ENCODE data around the gene FHIP1A. TPM values are rescaled to one million over a fixed set of nuclear protein-coding genes. Genes with fewer than 3 reads are reported as not detected.

Gene FHIP1A
- total RNA-seq, 2 donors from 2014 or later = 18.9 to 29.2 TPM

GRCh38 chr4:151438154-151438553 is 29.2 kb downstream of the FHIP1A start:
- Histone ChIP-seq H3K4me3 (ENCODE audit: low read length) (no peak overlapping the region), H3K36me3 (ENCODE audit: control insufficient read depth, insufficient read depth, low read length) (no peaks in the 10 kb centered on the region), H3K4me1 (ENCODE audit: control insufficient read depth, insufficient read depth, low read length) (no peaks in the 10 kb centered on the region), H3K27ac (ENCODE audit: low read depth, low read length) (no peak overlapping the region), H3K9ac (ENCODE audit: extremely low read depth, low read length, poor library complexity, severe bottlenecking) (no peak overlapping the region), H3K27me3 (ENCODE audit: control insufficient read depth, insufficient read depth, low read length, poor library complexity, severe bottlenecking) (no peaks in the 10 kb centered on the region), H3K9me3 (ENCODE audit: control insufficient read depth, low read length) (no peaks in the 10 kb centered on the region)
- TF ChIP-seq CTCF (conservative IDR thresholded peaks at IDR 0.05) = no peak
- H3K27ac Mint-ChIP-seq = no peak overlapping the region
- H3K36me3 Mint-ChIP-seq (ENCODE audit: low read depth) = no peaks in the 10 kb centered on the region
- no peak for DNase-seq
- H3K27me3 Mint-ChIP-seq (ENCODE audit: insufficient read depth) = no peaks in the 10 kb centered on the region
- no peaks in the 10 kb centered on the region for H3K9me3 Mint-ChIP-seq
- no peak overlapping the region for H3K4me3 Mint-ChIP-seq
- WGBS, 2 experiments (ENCODE audit: insufficient coverage in 1 of 2, insufficient read length in 1 of 2) = 94% methylated on average over 6 of the region's 6 CpGs; no CpG with 5 or more reads in 1 of the 2 experiments
- H3K4me1 Mint-ChIP-seq = peaks cover 17% of the 10 kb centered on the region

GRCh38 chr4:151439320-151439719 is 30.3 kb downstream of the FHIP1A start:
- Mint-ChIP-seq H3K4me3 (no peak overlapping the region), H3K9me3 (no peaks in the 10 kb centered on the region), H3K27ac (no peak overlapping the region), H3K36me3 (ENCODE audit: low read depth) (no peaks in the 10 kb centered on the region), H3K4me1 (peaks cover 21% of the 10 kb centered on the region), H3K27me3 (ENCODE audit: insufficient read depth) (no peaks in the 10 kb centered on the region)
- no peak for DNase-seq
- Histone ChIP-seq H3K4me3 (ENCODE audit: low read length) (no peak overlapping the region), H3K9me3 (ENCODE audit: control insufficient read depth, low read length) (no peaks in the 10 kb centered on the region), H3K9ac (ENCODE audit: extremely low read depth, low read length, poor library complexity, severe bottlenecking) (no peak overlapping the region), H3K36me3 (ENCODE audit: control insufficient read depth, insufficient read depth, low read length) (no peaks in the 10 kb centered on the region), H3K4me1 (ENCODE audit: control insufficient read depth, insufficient read depth, low read length) (no peaks in the 10 kb centered on the region), H3K27ac (ENCODE audit: low read depth, low read length) (no peak overlapping the region), H3K27me3 (ENCODE audit: control insufficient read depth, insufficient read depth, low read length, poor library complexity, severe bottlenecking) (no peaks in the 10 kb centered on the region)
- TF ChIP-seq CTCF (conservative IDR thresholded peaks at IDR 0.05) = no peak

DNA sequence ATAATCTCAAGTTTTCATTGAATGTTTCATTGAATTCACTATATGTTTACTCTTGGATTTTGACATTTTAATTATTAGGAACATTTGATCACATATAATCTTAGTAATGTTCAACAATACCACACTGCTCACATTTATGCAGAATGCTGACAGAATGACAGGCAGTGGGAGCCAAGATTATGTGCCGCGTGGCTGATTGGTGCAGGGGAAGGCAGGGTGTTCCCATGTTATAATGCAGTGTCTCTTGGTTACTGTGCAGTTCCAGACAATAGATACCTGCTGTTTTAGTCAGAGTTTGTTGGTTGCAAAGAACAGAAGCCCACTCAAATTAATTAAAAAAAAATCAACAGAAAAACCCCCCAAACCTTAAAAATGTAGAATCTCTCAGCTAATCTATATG is 33.0 kb downstream of the FHIP1A start:
- Mint-ChIP-seq H3K9me3 (no peaks in the 10 kb centered on the region), H3K27me3 (ENCODE audit: insufficient read depth) (no peaks in the 10 kb centered on the region), H3K27ac (no peak overlapping the region), H3K36me3 (ENCODE audit: low read depth) (no peaks in the 10 kb centered on the region), H3K4me3 (no peak overlapping the region), H3K4me1 (peaks cover 21% of the 10 kb centered on the region)
- no peaks in the 10 kb centered on the region for H3K9me3 ChIP-seq (ENCODE audit: control insufficient read depth, low read length)
- WGBS, 2 experiments (ENCODE audit: insufficient coverage in 1 of 2, insufficient read length in 1 of 2) = 94% methylated on average over 2 of the region's 2 CpGs; no CpG with 5 or more reads in 1 of the 2 experiments
- no peaks in the 10 kb centered on the region for H3K27me3 ChIP-seq (ENCODE audit: control insufficient read depth, insufficient read depth, low read length, poor library complexity, severe bottlenecking)
- H3K9ac ChIP-seq (ENCODE audit: extremely low read depth, low read length, poor library complexity, severe bottlenecking) = no peak overlapping the region
- no peak for TF ChIP-seq CTCF (conservative IDR thresholded peaks at IDR 0.05)
- H3K4me1 ChIP-seq (ENCODE audit: control insufficient read depth, insufficient read depth, low read length) = no peaks in the 10 kb centered on the region
- H3K27ac ChIP-seq (ENCODE audit: low read depth, low read length) = no peak overlapping the region
- no peak overlapping the region for H3K4me3 ChIP-seq (ENCODE audit: low read length)
- DNase-seq = no peak
- no peaks in the 10 kb centered on the region for H3K36me3 ChIP-seq (ENCODE audit: control insufficient read depth, insufficient read depth, low read length)
